ENCODE data around the gene ATP5MG.

ATP5MG gene

GRCh38 chr11:118442908-118443589 is 41.6 kb downstream of the ATP5MG start:
- DNase-seq = no peak

GRCh38 chr11:118443590-118444218 is 42.3 kb downstream of the ATP5MG start:
- DNase-seq = no peak

- DNase-seq = no peak
Measured at GRCh38 chr11:118447423-118447822, 46.0 kb downstream of the ATP5MG start.

GRCh38 chr11:118448294-118448693 is 46.9 kb downstream of the ATP5MG start:
- DNase-seq = no peak

GRCh38 chr11:118449316-118449918 is 48.0 kb downstream of the ATP5MG start:
- DNase-seq = no peak

- no peak for DNase-seq
Measured at GRCh38 chr11:118450451-118450850, 49.0 kb downstream of the ATP5MG start.
